Measurements from ENCODE around the gene BCR.

BCR gene

GRCh38 chr22:23137905-23138561 is 42.3 kb upstream of the BCR start:
- no peak for TF ChIP-seq CTCF (IDR thresholded peaks at IDR 0.05; ENCODE audit: extremely low read depth, insufficient read depth, missing control alignments)
- DNase-seq (ENCODE audit: low spot score), result peak; percentile 61
- in situ Hi-C loops (cut with MboI; ENCODE audit: low pct_unique_long_range_greater_than_20kb, low sequenced_read_pairs, unreplicated experiment), result loop anchor here (25.0 kb wide), 2 partner anchors 776 to 926 kb away; no protein-coding TSS in a partner anchor

GRCh38 chr22:23138584-23139435 is 41.5 kb upstream of the BCR start:
- in situ Hi-C loops (cut with MboI; ENCODE audit: low pct_unique_long_range_greater_than_20kb, low sequenced_read_pairs, unreplicated experiment), result loop anchor here (25.0 kb wide), 2 partner anchors 777 to 927 kb away; no protein-coding TSS in a partner anchor
- no peak for DNase-seq (ENCODE audit: low spot score)
- no peak for TF ChIP-seq CTCF (IDR thresholded peaks at IDR 0.05; ENCODE audit: extremely low read depth, insufficient read depth, missing control alignments)

GRCh38 chr22:23140385-23140784 is 39.9 kb upstream of the BCR start:
- in situ Hi-C loops (cut with MboI; ENCODE audit: low pct_unique_long_range_greater_than_20kb, low sequenced_read_pairs, unreplicated experiment), result loop anchor here (25.0 kb wide), 2 partner anchors 778 to 928 kb away; no protein-coding TSS in a partner anchor
- no peak for DNase-seq (ENCODE audit: low spot score)
- no peak for TF ChIP-seq CTCF (IDR thresholded peaks at IDR 0.05; ENCODE audit: extremely low read depth, insufficient read depth, missing control alignments)

GRCh38 chr22:23142546-23143105 is 37.7 kb upstream of the BCR start:
- TF ChIP-seq CTCF (IDR thresholded peaks at IDR 0.05; ENCODE audit: extremely low read depth, insufficient read depth, missing control alignments), result no peak
- DNase-seq (ENCODE audit: low spot score), result no peak
- in situ Hi-C loops (cut with MboI; ENCODE audit: low pct_unique_long_range_greater_than_20kb, low sequenced_read_pairs, unreplicated experiment), result loop anchor here (25.0 kb wide), 2 partner anchors 780 to 930 kb away; no protein-coding TSS in a partner anchor

GRCh38 chr22:23143119-23143518 is 37.2 kb upstream of the BCR start:
- no peak for TF ChIP-seq CTCF (IDR thresholded peaks at IDR 0.05; ENCODE audit: extremely low read depth, insufficient read depth, missing control alignments)
- in situ Hi-C loops (cut with MboI; ENCODE audit: low pct_unique_long_range_greater_than_20kb, low sequenced_read_pairs, unreplicated experiment), result loop anchor here (25.0 kb wide), 2 partner anchors 781 to 931 kb away; no protein-coding TSS in a partner anchor

GRCh38 chr22:23144432-23144831 is 35.9 kb upstream of the BCR start:
- in situ Hi-C loops (cut with MboI; ENCODE audit: low pct_unique_long_range_greater_than_20kb, low sequenced_read_pairs, unreplicated experiment), result loop anchor here (25.0 kb wide), 2 partner anchors 782 to 932 kb away; no protein-coding TSS in a partner anchor
- no peak for DNase-seq (ENCODE audit: low spot score)
- TF ChIP-seq CTCF (IDR thresholded peaks at IDR 0.05; ENCODE audit: extremely low read depth, insufficient read depth, missing control alignments), result no peak

More at GRCh38 chr22:23143119-23143518, 37.2 kb upstream of the BCR start:
- DNase-seq (ENCODE audit: low spot score), result no peak

Measured in GM13977 (cell line).